Colonic mucosa (tissue), 4 donors: ENCODE results near the gene SPG11. TPM values are rescaled to one million over a fixed set of nuclear protein-coding genes. Genes with fewer than 3 reads are reported as not detected.

Experiments
- DNase-seq: peaks from one replicate; pipeline ENCODE4 v3.0.0-alpha.2; 2020
- H3K27ac ChIP-seq: fragments of 200-600 bp; one replicate; pipeline ENCODE4 v1.8.0; 2021
- H3K27me3 ChIP-seq: fragments of 200-600 bp; one replicate; pipeline ENCODE4 v1.8.0; 2021
- H3K36me3 ChIP-seq: fragments of 200-600 bp; one replicate; pipeline ENCODE4 v1.8.0; 2021
- H3K4me1 ChIP-seq: fragments of 200-600 bp; one replicate; pipeline ENCODE4 v1.8.0; 2021; ENCODE audit warnings: mild to moderate bottlenecking
- H3K4me3 ChIP-seq: fragments of 200-600 bp; one replicate; pipeline ENCODE4 v1.8.0; 2021
- H3K9ac ChIP-seq, 2 donors: one replicate each; pipeline ENCODE4 v1.7.0; 2013; ENCODE audit warnings: control low read depth in 2 of 2, low read depth in 2 of 2, low read length in 2 of 2
- H3K9me3 ChIP-seq: fragments of 200-600 bp; one replicate; pipeline ENCODE4 v1.8.0; 2021
- intact Hi-C: fragments of 100-400 bp; cut with DNase I; formaldehyde crosslinking; loops from one replicate; pipeline ENCODE4 v1.14.1; 2022
- total RNA-seq, 2 donors: library from RNA; stranded (reverse); fragmentation: NEBNext Ultra II Directional in 1 of 2; extraction: Animal tissue kit (Norgen Biotek cat#: 25700) in 1 of 2; gene quantifications; one replicate each; pipeline ENCODE4 v1.2.1, GENCODE V29; 2021
- TF ChIP-seq, protein P1 (sequence below): fragments of 200-600 bp; IDR thresholded peaks from one replicate; pipeline ENCODE4 v1.8.0; 2022; ENCODE audit warnings: antibody characterized with exemption, mild to moderate bottlenecking
- donor health status: healthy.
- donor health status: DM: no; HTN: no; CAD: no.
- donor health status: DM: no; HTN: no; CAD: no.

Gene SPG11
- total RNA-seq, 2 donors from 2014 or later: 79.3 to 95.3 TPM

DNA sequence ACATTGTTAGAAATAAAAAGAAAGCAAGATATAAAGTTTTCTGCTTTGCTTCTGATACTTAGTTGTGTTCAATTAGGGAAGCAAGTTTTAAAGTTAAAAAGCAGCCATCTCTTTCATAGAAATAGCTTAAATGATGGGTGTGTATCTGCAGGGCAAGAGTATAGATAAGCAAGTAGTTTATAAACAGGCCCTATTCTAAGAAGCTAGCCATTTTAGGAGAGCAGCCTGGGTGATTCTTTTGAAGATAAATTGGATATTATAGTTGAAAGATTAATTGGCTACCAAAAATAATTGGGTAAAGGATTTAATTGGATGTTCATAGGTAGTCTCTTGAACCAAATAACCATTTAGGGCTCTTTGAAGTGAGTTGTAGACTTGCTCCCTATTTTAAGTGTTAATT, 120.9 kb downstream of the SPG11 start:
- Histone ChIP-seq H3K36me3 (no peaks in the 10 kb centered on the region), H3K27me3 (no peaks in the 10 kb centered on the region), H3K9ac (no peak overlapping the region), H3K4me1 (peaks cover 7% of the 10 kb centered on the region), H3K27ac (no peak overlapping the region), H3K4me3 (no peak overlapping the region), H3K9me3 (no peaks in the 10 kb centered on the region)
- TF ChIP-seq, protein P1, sequence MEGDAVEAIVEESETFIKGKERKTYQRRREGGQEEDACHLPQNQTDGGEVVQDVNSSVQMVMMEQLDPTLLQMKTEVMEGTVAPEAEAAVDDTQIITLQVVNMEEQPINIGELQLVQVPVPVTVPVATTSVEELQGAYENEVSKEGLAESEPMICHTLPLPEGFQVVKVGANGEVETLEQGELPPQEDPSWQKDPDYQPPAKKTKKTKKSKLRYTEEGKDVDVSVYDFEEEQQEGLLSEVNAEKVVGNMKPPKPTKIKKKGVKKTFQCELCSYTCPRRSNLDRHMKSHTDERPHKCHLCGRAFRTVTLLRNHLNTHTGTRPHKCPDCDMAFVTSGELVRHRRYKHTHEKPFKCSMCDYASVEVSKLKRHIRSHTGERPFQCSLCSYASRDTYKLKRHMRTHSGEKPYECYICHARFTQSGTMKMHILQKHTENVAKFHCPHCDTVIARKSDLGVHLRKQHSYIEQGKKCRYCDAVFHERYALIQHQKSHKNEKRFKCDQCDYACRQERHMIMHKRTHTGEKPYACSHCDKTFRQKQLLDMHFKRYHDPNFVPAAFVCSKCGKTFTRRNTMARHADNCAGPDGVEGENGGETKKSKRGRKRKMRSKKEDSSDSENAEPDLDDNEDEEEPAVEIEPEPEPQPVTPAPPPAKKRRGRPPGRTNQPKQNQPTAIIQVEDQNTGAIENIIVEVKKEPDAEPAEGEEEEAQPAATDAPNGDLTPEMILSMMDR: no peak
- intact Hi-C loops: no loop called here
- DNase-seq: no peak

DNA sequence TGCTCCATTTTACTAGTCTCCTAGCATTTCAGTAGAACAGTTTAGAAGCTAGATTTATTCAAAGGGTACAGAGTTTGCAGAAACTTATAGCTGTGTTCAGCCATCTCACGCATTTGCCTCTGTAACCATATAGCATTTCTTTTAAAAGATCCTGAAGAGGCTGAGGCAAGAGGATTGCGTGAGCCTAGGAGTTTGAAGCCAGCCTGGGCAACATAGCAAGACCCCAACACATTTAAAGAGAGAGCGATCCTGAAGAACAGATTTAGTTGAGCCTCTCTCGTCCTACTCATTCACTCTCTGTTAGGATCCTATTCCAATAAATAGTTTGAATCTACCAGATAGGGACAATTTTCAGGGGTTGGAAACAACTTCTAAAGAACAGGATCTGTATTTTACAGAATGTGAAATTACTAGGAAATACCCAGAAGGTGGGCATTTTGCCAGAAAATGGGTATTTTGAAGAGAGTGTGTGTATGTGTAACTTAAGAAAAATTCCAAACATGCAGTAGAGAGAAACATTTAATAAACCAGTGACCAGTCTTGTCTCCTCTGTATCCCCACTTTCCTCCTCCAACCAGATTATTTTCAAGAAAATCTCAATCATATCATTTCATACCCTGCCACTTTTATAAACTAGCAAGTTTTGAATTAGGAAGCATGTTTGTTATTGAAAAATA, 122.0 kb downstream of the SPG11 start:
- H3K4me3 ChIP-seq: no peak overlapping the region
- no peaks in the 10 kb centered on the region for H3K9me3 ChIP-seq
- no peaks in the 10 kb centered on the region for H3K36me3 ChIP-seq
- no peak overlapping the region for H3K27ac ChIP-seq
- peaks cover 7% of the 10 kb centered on the region for H3K4me1 ChIP-seq
- TF ChIP-seq, protein P1: no peak
- no peak overlapping the region for H3K9ac ChIP-seq
- DNase-seq: no peak
- H3K27me3 ChIP-seq: no peaks in the 10 kb centered on the region
- intact Hi-C loops: no loop called here

DNA sequence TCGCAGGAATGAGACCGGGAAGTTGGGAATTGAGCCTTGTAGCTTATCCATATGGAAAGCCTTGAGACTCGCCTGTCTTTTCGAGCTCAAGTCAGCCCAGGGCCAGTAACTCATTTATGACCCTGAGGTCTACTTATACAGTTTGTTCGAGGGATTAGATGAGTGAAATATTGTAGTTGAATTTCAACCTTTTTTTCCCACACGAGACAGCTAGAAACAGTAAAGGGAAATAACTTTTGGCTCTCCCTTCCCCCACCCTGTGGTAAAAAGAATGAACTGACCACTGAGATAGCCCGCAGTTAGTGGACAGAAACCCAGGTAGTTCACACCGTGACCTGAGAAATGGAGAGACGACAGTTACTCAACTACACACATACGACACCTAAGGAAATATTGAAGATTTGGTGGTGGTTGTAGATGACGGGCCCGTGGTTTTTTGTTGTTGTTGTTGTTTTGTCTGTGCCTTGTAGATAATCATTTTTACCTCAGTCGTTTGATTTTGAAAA, 125.7 kb downstream of the SPG11 start:
- H3K27ac ChIP-seq: peak overlapping the region; percentile 99
- no peak for DNase-seq
- intact Hi-C loops: no loop called here
- peak overlapping the region; percentile 97 to 98 for H3K9ac ChIP-seq
- peaks cover 8% of the 10 kb centered on the region for H3K4me1 ChIP-seq
- H3K27me3 ChIP-seq: no peaks in the 10 kb centered on the region
- peak overlapping the region; percentile 81 for H3K4me3 ChIP-seq
- TF ChIP-seq, protein P1: no peak
- no peaks in the 10 kb centered on the region for H3K36me3 ChIP-seq
- H3K9me3 ChIP-seq: no peaks in the 10 kb centered on the region

DNA sequence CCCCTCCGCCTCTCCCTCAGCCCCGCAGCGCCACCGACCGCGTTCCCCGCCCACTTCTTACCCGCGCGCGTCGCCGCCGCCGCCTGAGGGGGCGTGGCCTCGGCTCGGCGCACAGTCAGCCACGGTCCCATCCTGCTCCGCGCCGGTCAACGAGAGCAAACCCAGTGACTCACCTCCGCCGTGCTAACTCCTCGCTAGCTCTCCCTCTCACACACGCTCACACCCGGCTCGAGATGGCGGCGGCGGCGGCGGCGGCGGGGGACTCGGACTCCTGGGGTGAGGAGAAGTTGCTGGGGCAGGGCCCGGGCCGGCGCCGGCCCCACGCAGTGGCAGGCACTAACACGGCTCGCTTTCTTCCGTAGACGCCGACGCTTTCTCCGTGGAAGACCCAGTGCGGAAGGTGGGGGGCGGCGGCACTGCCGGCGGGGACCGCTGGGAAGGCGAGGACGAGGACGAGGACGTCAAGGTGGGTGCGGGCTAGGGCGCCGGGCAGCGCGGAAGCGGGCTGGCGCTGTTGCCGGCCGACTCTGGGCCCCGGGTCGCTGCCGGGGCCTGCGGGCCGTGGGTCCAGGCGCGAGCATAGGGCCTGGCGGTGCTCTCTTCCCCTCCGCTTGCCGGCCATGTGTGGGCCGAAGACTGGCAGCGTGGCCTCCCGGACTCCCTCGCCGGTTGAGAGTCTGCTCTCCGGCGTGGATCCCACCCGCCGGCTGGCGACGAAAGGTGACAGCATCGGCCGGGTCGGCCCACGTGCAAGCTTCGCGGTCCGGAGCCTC, 126.3 kb downstream of the SPG11 start, which contains the start of gene EIF3J:
Gene EIF3J (plus strand): TSS at position 186 of the 773 bp plus-strand sequence. CDS start 48 bp downstream, at position 234.
- peak; percentile 94 for DNase-seq
- H3K9ac ChIP-seq: peak within 1 kb of the TSS; percentile 97 to 98
- no peaks in the 10 kb centered on the region for H3K27me3 ChIP-seq
- intact Hi-C loops: no loop called here
- H3K4me3 ChIP-seq: peak within 1 kb of the TSS; percentile 81
- no peaks in the 10 kb centered on the region for H3K36me3 ChIP-seq
- TF ChIP-seq, protein P1: no peak
- H3K27ac ChIP-seq: peak within 1 kb of the TSS; percentile 99
- H3K4me1 ChIP-seq: peaks cover 8% of the 10 kb centered on the region
- no peaks in the 10 kb centered on the region for H3K9me3 ChIP-seq

DNA sequence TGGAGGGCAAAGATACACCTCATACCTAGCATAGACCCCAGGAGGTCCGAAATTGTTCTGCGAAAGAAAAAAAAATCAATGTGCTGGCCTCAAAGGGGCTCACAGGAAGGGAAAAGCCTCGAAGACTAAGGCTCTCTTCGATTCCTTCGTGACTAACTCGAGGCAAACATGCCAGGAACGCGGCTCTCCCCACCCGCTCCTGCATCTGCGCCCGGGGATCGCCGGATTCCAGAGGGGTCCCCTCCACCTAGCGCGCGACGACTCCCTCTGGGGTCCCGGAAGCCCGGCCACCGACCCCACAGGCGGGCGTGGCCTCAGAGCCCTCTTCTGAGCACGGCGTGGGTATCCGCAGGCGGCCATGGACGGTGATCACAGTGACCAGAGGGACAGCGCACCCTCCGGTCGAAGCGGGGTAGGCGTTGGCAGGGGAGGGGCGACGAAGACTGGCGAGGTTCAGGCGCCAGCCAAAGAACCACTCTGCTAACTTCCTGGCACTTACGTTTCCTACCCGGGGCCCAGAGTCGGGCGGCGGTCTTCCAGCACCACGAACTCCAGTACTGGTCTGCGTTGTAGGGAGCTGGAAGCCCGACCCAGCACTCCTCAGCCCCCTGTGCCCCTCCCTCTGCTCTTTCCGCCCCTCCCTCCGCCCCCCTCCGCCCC, 127.0 kb downstream of the SPG11 start:
- DNase-seq: peak; percentile 91
- H3K27me3 ChIP-seq: no peaks in the 10 kb centered on the region
- H3K9me3 ChIP-seq: no peaks in the 10 kb centered on the region
- no peaks in the 10 kb centered on the region for H3K36me3 ChIP-seq
- peak overlapping the region; percentile 99 for H3K27ac ChIP-seq
- H3K4me3 ChIP-seq: peak overlapping the region; percentile 81
- peak overlapping the region; percentile 62 to 81 for H3K9ac ChIP-seq
- intact Hi-C loops: no loop called here
- H3K4me1 ChIP-seq: peaks cover 8% of the 10 kb centered on the region
- TF ChIP-seq, protein P1: peak; percentile 39
